Germinal center (tissue), 1 donor: ENCODE results near the gene PTBP1.

Experiments used
- DNase-seq: peaks from one replicate; pipeline ENCODE4 v3.0.0; 2012; ENCODE audit warnings: mixed read lengths, low spot score

PTBP1 gene

GRCh38 chr19:797528-798414, 519 bp downstream of the PTBP1 start:
- peak; percentile 96 for DNase-seq

GRCh38 chr19:798415-799075, 1.3 kb downstream of the PTBP1 start:
- no peak for DNase-seq

GRCh38 chr19:799076-799881, 2.0 kb downstream of the PTBP1 start:
- no peak for DNase-seq

- DNase-seq: no peak
These were observed 3.2 kb downstream of the PTBP1 start for GRCh38 chr19:800360-801029.

- no peak for DNase-seq
These were observed 4.0 kb downstream of the PTBP1 start for GRCh38 chr19:801030-801860.

GRCh38 chr19:801861-802497, 4.7 kb downstream of the PTBP1 start:
- no peak for DNase-seq

GRCh38 chr19:802498-803098, 5.3 kb downstream of the PTBP1 start:
- no peak for DNase-seq

GRCh38 chr19:803099-803561, 5.9 kb downstream of the PTBP1 start:
- DNase-seq: no peak

GRCh38 chr19:803686-804418, 6.6 kb downstream of the PTBP1 start:
- DNase-seq: no peak

- no peak for DNase-seq
These were observed 7.3 kb downstream of the PTBP1 start for GRCh38 chr19:804419-805165.

GRCh38 chr19:805166-805551, 7.9 kb downstream of the PTBP1 start:
- DNase-seq: no peak

- DNase-seq: no peak
These were observed 8.6 kb downstream of the PTBP1 start for GRCh38 chr19:805600-806550.

GRCh38 chr19:806815-807421, 9.7 kb downstream of the PTBP1 start:
- DNase-seq: no peak

- no peak for DNase-seq
These were observed 10.6 kb downstream of the PTBP1 start for GRCh38 chr19:807627-808422.

- DNase-seq: no peak
These were observed 11.1 kb downstream of the PTBP1 start for GRCh38 chr19:808423-808775.
